ENCODE data around the gene PLEKHA7.
"Not testable (repeated sequence)": the region's sequence is repeated elsewhere in the genome, so short reads cannot be mapped to it uniquely, and the experiment has no call there.

Gene PLEKHA7

GRCh38 chr11:16871368-16871767, 142.8 kb downstream of the PLEKHA7 start:
- no peak for TF ChIP-seq POLR2A (IDR thresholded peaks at IDR 0.05; ENCODE audit: low read length)
- no peak for TF ChIP-seq GATA1 (IDR thresholded peaks at IDR 0.05; ENCODE audit: low read depth, low read length)
- DNase-seq: no peak

DNA sequence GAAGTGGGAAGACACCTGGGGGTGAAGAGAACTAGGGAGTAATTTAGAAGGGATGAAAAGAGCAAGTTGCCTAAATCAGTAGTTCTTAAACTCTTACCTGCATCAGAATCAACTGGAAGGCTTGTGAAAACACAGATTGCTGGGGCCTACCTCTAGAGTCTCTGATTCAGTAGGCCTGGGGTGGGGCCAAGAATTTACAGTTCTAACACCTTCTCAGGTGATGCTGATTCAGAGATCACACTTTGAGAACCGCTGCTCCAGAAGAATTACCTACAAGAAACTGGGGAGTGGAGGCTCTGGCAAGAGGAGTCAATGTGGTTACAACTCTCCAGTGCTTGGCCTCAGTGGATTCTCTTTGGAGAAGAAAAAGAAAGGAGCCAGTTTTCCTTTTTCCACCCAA, 147.1 kb downstream of the PLEKHA7 start:
- DNase-seq: no peak
- TF ChIP-seq GATA1 (IDR thresholded peaks at IDR 0.05; ENCODE audit: low read depth, low read length) (no peak), POLR2A (IDR thresholded peaks at IDR 0.05; ENCODE audit: low read length) (no peak)

GRCh38 chr11:16864428-16864827, 149.8 kb downstream of the PLEKHA7 start:
- DNase-seq: not testable (repeated sequence)

DNA sequence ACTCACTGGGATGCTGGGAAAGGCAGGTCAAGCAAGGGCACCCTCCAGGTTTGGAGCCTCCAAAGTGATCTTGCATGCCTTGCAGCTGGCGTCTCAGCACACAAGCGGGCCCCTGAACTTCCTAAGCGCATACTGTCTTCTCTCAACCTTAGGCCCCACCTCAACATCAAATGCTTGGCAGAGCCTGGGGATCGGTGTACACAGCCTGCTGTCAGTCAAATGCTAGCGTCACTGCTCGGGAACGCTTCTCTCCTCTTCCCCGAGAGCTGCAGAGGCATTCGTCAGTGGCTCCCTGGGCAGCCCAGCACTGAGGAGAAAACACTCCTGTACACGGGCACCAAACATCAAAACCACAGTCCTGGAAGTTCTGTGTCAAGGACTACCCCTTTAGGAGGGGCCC, 150.8 kb downstream of the PLEKHA7 start:
- TF ChIP-seq POLR2A (IDR thresholded peaks at IDR 0.05; ENCODE audit: low read length) (no peak), GATA1 (IDR thresholded peaks at IDR 0.05; ENCODE audit: low read depth, low read length) (no peak)
- no peak for DNase-seq

GRCh38 chr11:16862726-16863125, 151.5 kb downstream of the PLEKHA7 start:
- TF ChIP-seq GATA1 (IDR thresholded peaks at IDR 0.05; ENCODE audit: low read depth, low read length) (no peak), POLR2A (IDR thresholded peaks at IDR 0.05; ENCODE audit: low read length) (no peak)
- DNase-seq: peak in 1 of 2 experiments; percentile 10

- TF ChIP-seq POLR2A (IDR thresholded peaks at IDR 0.05; ENCODE audit: low read length): no peak
- no peak for TF ChIP-seq GATA1 (IDR thresholded peaks at IDR 0.05; ENCODE audit: low read depth, low read length)
- no peak for DNase-seq
Measured at GRCh38 chr11:16861862-16862261, 152.4 kb downstream of the PLEKHA7 start.

GRCh38 chr11:16860617-16861016, 153.6 kb downstream of the PLEKHA7 start:
- DNase-seq: peak; percentile 12 to 30
- no peak for TF ChIP-seq POLR2A (IDR thresholded peaks at IDR 0.05; ENCODE audit: low read length)
- TF ChIP-seq GATA1 (IDR thresholded peaks at IDR 0.05; ENCODE audit: low read depth, low read length): no peak

- DNase-seq: no peak
- TF ChIP-seq POLR2A (IDR thresholded peaks at IDR 0.05; ENCODE audit: low read length) (no peak), GATA1 (IDR thresholded peaks at IDR 0.05; ENCODE audit: low read depth, low read length) (no peak)
Measured at GRCh38 chr11:16859651-16860050, 154.6 kb downstream of the PLEKHA7 start.

DNA sequence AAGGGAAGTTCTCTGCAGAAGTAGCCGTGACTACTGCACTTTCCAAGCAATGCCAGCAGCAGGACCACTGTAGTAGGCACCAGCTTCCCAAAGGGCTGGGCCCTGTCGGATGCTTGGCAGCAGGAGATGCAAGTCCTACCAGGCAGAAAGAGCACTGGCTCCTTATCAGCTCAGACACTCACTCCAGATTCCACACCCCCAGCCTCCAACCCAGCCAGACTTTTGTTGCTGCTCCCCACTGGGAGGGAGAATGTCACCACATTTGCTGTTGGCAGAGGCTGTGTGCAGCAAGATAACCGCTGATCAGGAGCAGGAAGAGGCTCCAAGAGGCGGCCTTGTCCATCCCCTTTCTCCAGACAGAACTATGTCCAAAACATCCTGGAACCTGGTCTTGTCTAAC, 157.0 kb downstream of the PLEKHA7 start:
- peak; percentile 86 for TF ChIP-seq GATA1 (IDR thresholded peaks at IDR 0.05; ENCODE audit: low read depth, low read length)
- TF ChIP-seq POLR2A (IDR thresholded peaks at IDR 0.05; ENCODE audit: low read length): no peak
- DNase-seq: peak; percentile 85 to 94

GRCh38 chr11:16856022-16856471, 158.2 kb downstream of the PLEKHA7 start:
- DNase-seq: no peak

DNA sequence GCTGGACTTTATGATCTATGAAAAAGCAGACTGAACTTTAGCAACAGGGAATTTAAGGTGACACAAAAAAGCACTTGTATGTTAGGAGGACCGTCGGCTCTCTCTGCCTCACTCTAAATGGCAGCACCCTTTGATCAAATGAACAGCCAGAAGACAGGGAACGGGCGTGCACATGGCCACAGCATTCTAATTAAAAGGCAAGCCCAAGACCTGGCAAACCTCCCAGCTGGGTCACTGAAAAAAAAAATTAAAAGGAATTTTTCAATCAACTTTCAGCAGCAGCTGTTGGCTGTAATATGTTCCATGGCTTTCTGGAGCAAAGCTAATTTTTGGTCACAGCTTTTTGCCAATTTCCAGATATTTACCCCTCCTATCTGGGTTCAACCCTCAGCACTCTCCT, 159.2 kb downstream of the PLEKHA7 start:
- TF ChIP-seq POLR2A (IDR thresholded peaks at IDR 0.05; ENCODE audit: low read length) (no peak), GATA1 (IDR thresholded peaks at IDR 0.05; ENCODE audit: low read depth, low read length) (no peak)
- no peak for DNase-seq

More at GRCh38 chr11:16856022-16856471, 158.2 kb downstream of the PLEKHA7 start:
- no peak for TF ChIP-seq GATA1 (IDR thresholded peaks at IDR 0.05; ENCODE audit: low read depth, low read length)
- TF ChIP-seq POLR2A (IDR thresholded peaks at IDR 0.05; ENCODE audit: low read length): no peak

- TF ChIP-seq GATA1 (IDR thresholded peaks at IDR 0.05; ENCODE audit: low read depth, low read length): no peak
- no peak for TF ChIP-seq POLR2A (IDR thresholded peaks at IDR 0.05; ENCODE audit: low read length)
- peak; percentile 54 to 85 for DNase-seq
Measured at GRCh38 chr11:16853859-16854258, 160.4 kb downstream of the PLEKHA7 start.

GRCh38 chr11:16853266-16853665, 160.9 kb downstream of the PLEKHA7 start:
- peak in 1 of 2 experiments; percentile 27 for DNase-seq
- no peak for TF ChIP-seq GATA1 (IDR thresholded peaks at IDR 0.05; ENCODE audit: low read depth, low read length)
- no peak for TF ChIP-seq POLR2A (IDR thresholded peaks at IDR 0.05; ENCODE audit: low read length)

- TF ChIP-seq POLR2A (IDR thresholded peaks at IDR 0.05; ENCODE audit: low read length) (no peak), GATA1 (IDR thresholded peaks at IDR 0.05; ENCODE audit: low read depth, low read length) (no peak)
- DNase-seq: no peak
Measured at GRCh38 chr11:16846305-16846704, 167.9 kb downstream of the PLEKHA7 start.

- TF ChIP-seq POLR2A (IDR thresholded peaks at IDR 0.05; ENCODE audit: low read length) (no peak), GATA1 (IDR thresholded peaks at IDR 0.05; ENCODE audit: low read depth, low read length) (no peak)
- no peak for DNase-seq
Measured at GRCh38 chr11:16844268-16844771, 169.9 kb downstream of the PLEKHA7 start.

- DNase-seq: peak; percentile 43 to 63
Measured at GRCh38 chr11:16843294-16843693, 170.9 kb downstream of the PLEKHA7 start.

More at GRCh38 chr11:16843294-16843693, 170.9 kb downstream of the PLEKHA7 start:
- TF ChIP-seq GATA1 (IDR thresholded peaks at IDR 0.05; ENCODE audit: low read depth, low read length) (no peak), POLR2A (IDR thresholded peaks at IDR 0.05; ENCODE audit: low read length) (no peak)
